ENCODE measurements around the gene CLIP1.
"Not testable (repeated sequence)": the region's sequence is repeated elsewhere in the genome, so short reads cannot be mapped to it uniquely, and the experiment has no call there.

Gene CLIP1

GRCh38 chr12:122397981-122398380 is 24.5 kb downstream of the CLIP1 start:
- not testable (repeated sequence) for DNase-seq (ENCODE audit: low read depth in 1 of 2, low spot score in 1 of 2)

- no peak for DNase-seq (ENCODE audit: low read depth in 1 of 2, low spot score in 1 of 2)
Observed at GRCh38 chr12:122395319-122395718, 27.1 kb downstream of the CLIP1 start.

GRCh38 chr12:122394626-122395194 is 27.8 kb downstream of the CLIP1 start:
- DNase-seq (ENCODE audit: low read depth in 1 of 2, low spot score in 1 of 2) = no peak

GRCh38 chr12:122393817-122394216 is 28.7 kb downstream of the CLIP1 start:
- no peak for DNase-seq (ENCODE audit: low read depth in 1 of 2, low spot score in 1 of 2)

GRCh38 chr12:122392411-122392810 is 30.1 kb downstream of the CLIP1 start:
- no peak for DNase-seq (ENCODE audit: low read depth in 1 of 2, low spot score in 1 of 2)

GRCh38 chr12:122389677-122390076 is 32.8 kb downstream of the CLIP1 start:
- no peak for DNase-seq (ENCODE audit: low read depth in 1 of 2, low spot score in 1 of 2)

GRCh38 chr12:122387887-122388286 is 34.6 kb downstream of the CLIP1 start:
- no peak for DNase-seq (ENCODE audit: low read depth in 1 of 2, low spot score in 1 of 2)

GRCh38 chr12:122385171-122386016 is 37.1 kb downstream of the CLIP1 start:
- DNase-seq (ENCODE audit: low read depth in 1 of 2, low spot score in 1 of 2) = no peak

- no peak for DNase-seq (ENCODE audit: low read depth in 1 of 2, low spot score in 1 of 2)
Observed at GRCh38 chr12:122382919-122383350, 39.5 kb downstream of the CLIP1 start.

- DNase-seq (ENCODE audit: low read depth in 1 of 2, low spot score in 1 of 2) = no peak
Observed at GRCh38 chr12:122381021-122381420, 41.4 kb downstream of the CLIP1 start.

GRCh38 chr12:122376751-122377150 is 45.7 kb downstream of the CLIP1 start:
- DNase-seq (ENCODE audit: low read depth in 1 of 2, low spot score in 1 of 2) = not testable (repeated sequence)

GRCh38 chr12:122374707-122375106 is 47.8 kb downstream of the CLIP1 start:
- DNase-seq (ENCODE audit: low read depth in 1 of 2, low spot score in 1 of 2) = no peak

GRCh38 chr12:122371475-122372045 is 50.9 kb downstream of the CLIP1 start:
- DNase-seq (ENCODE audit: low read depth in 1 of 2, low spot score in 1 of 2) = no peak

GRCh38 chr12:122368361-122369073 is 54.0 kb downstream of the CLIP1 start:
- no peak for DNase-seq (ENCODE audit: low read depth in 1 of 2, low spot score in 1 of 2)

- not testable (repeated sequence) for DNase-seq (ENCODE audit: low read depth in 1 of 2, low spot score in 1 of 2)
Observed at GRCh38 chr12:122367632-122368031, 54.8 kb downstream of the CLIP1 start.

- no peak for DNase-seq (ENCODE audit: low read depth in 1 of 2, low spot score in 1 of 2)
Observed at GRCh38 chr12:122366685-122367475, 55.6 kb downstream of the CLIP1 start.

GRCh38 chr12:122365226-122365625 is 57.2 kb downstream of the CLIP1 start:
- DNase-seq (ENCODE audit: low read depth in 1 of 2, low spot score in 1 of 2) = not testable (repeated sequence)

- DNase-seq (ENCODE audit: low read depth in 1 of 2, low spot score in 1 of 2) = no peak
Observed at GRCh38 chr12:122363782-122364181, 58.7 kb downstream of the CLIP1 start.

GRCh38 chr12:122362755-122363154 is 59.7 kb downstream of the CLIP1 start:
- DNase-seq (ENCODE audit: low read depth in 1 of 2, low spot score in 1 of 2) = no peak

GRCh38 chr12:122358403-122358802 is 64.1 kb downstream of the CLIP1 start:
- DNase-seq (ENCODE audit: low read depth in 1 of 2, low spot score in 1 of 2) = not testable (repeated sequence)

- DNase-seq (ENCODE audit: low read depth in 1 of 2, low spot score in 1 of 2) = not testable (repeated sequence)
Observed at GRCh38 chr12:122357536-122357935, 64.9 kb downstream of the CLIP1 start.
